DMS 273 (cell line): ENCODE results near the gene EMD.

ENCODE experiments used
- DNase-seq: peaks from one replicate; lab custom pipeline; 2025; ENCODE audit not compliant: unreplicated experiment; lab: John Stamatoyannopoulos, UW

EMD gene

DNA sequence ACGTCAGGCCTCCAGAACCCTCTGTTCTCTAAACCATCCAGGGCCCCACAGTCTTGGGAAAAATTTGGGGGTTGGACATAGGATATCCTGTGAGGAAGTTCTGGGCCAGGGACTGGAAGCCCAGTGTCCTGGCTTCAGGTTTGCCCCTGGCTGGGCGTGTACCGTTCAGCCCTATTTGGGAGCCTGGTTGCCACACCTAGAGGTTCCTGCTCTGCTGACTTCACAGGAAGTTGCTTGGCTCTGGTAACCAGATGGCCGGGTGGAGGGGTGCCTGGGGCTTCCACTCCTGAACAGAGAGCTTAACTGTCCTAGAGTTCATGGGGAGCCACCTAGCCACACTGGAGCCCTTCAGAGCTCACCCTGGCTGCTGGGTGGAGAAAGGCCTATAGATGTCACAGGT lies 33.4 kb downstream of the EMD start:
- DNase-seq, result no peak

DNA sequence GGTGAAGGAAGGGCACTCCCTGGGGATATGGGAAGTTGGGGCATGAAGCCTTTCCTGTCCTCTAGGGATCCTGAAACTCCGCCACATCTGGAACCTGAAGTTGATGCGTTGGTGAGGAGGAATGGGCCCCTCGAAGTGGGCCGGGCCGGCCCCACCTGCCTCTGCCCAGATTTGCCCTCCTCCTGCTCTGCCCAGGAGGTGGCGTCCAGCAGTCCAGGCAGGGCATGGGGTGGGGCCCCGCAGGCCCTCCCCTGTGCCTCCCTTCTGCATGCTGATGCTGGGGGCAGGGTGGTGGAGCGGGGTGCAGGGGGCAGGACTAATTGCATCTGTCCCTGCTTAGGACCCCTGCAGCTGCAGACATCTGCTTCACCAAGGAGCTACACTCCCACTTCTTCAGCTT lies 34.0 kb downstream of the EMD start:
- DNase-seq, result no peak

GRCh38 chrX:154417157-154417556 lies 38.1 kb downstream of the EMD start:
- no peak for DNase-seq

- DNase-seq, result no peak
These were observed 40.1 kb downstream of the EMD start for GRCh38 chrX:154419189-154419588.

- no peak for DNase-seq
These were observed 40.8 kb downstream of the EMD start for GRCh38 chrX:154419688-154420401.

DNA sequence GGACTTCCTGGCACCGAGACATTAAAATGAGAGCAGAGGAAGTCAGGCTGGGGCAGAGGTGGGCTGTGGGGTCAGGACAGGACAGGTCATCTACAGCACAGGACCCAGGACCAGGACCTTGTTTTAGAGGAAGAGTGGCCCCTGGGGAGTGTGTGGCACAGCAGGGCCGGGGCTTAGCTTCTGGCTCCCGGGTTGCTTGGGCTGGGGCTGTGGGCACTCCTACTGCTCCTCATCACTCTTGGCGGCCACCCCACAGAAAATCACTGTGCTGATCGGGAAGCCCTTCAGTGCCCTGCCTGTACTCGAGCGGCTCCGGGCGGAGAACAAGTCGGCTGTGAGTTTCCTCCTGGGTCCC lies 41.3 kb downstream of the EMD start:
- no peak for DNase-seq

DNA sequence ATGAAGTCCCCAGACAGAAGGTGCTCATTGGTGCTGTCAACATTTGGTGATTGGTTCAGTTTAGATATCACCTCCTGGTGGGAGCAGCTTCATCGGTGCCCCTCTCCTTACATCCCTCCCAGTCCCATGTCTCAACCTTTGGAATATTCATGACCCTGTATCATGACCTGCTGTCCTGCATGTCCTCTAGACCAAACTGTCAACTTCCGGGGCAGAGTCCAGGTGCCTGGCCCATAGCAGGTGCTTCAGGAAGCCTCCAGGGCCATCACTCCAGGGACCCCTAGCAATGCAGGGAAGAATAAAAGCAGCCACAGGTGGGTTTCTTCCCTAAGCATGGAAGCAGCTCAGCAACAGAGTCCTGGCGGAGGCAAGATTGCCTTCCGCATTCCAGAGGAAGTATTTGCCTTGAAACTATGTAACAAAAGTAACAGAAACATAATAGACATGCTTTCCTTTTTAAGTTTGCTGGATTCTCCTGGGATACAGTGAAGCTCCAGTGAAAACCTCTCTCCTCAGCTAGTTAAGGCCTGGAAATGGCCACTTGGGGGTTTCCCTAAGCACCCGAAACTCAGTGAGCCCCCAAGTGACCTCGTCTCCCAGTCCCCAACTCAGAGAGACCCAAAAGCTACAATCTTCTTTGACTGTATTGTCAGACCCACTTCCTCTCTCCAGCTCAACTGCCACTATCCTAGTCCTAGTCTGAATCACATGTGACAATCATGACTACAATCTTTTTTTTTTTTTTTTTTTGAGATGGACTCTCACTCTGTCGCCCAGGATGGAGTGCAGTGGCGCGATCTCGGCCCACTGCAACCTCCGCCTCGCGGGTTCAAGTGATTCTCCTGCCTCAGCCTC lies 48.0 kb downstream of the EMD start:
- no peak for DNase-seq

- peak; percentile 97 for DNase-seq
These were observed 49.4 kb downstream of the EMD start, which contains the start of gene ATP6AP1 for GRCh38 chrX:154428176-154429171. TSS of gene ATP6AP1 (plus strand) at chrX:154428677. CDS start at chrX:154428693, 16 bp downstream.

DNA sequence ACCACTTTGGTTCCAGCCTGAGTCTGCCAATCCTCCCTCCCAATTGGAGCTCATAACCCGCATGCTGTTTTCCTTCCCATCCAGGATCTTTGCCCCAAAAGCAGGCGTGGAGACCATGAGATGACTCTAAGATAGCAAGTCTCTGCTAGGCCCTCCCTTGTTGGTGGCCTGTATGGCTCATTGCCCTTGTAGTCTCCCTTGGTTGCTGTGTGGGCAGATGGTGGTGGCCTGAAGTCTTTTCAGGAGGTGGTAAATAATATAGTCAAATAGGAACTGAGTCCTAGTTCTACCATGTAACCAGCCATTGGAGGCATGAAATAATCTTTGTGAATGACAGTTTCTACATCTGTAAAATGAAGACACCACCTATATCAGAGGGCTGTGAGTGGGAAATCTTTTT lies 50.6 kb downstream of the EMD start:
- DNase-seq, result no peak

GRCh38 chrX:154430479-154430878 lies 51.4 kb downstream of the EMD start:
- no peak for DNase-seq

GRCh38 chrX:154430916-154431315 lies 51.8 kb downstream of the EMD start:
- DNase-seq, result no peak
